ENCODE results near the gene HDAC4. TPM values are rescaled to one million over a fixed set of nuclear protein-coding genes. Genes with fewer than 3 reads are reported as not detected.

HDAC4 gene
- total and polyA plus RNA-seq, 2 of the 4 experiments (the other 2 are of a cell fraction) = 4.1 to 7.2 TPM

DNA sequence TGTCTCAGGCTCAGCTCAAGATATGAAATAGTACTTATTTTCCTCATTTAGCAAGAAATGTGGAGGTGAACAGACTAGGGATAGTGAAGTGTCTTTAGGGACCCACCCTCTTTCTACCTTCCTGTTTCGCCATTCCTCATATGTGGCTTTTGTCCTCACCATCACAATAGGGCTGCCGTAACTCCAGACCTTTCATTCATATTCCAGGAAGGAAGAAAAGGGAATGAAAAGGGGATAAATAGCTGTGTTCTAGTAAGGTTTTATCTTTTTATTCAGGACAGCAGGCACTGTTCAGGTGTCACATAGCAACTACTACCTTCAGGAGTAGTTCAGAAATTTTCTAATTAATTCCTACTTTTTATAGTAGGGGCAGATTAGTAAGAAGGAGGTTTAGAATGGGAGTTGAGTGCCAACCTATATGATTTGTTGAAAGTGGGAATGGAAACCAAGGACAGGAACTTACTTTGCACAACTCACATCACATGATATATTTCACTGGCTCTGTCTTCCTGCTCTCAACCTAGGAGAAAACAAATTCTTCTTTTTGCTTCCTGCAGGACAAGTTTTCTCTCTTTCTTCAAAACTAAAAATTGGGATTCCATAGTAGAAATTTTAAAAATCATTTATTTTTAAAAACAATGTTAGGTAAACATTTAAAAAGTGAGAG lies 36.0 kb upstream of the HDAC4 start:
- Histone ChIP-seq H2AFZ (replicated peaks; ENCODE audit: low read length, poor library complexity) (no peak overlapping the region), H4K8ac (ENCODE audit: low read depth in 2 of 2, low read length in 2 of 2) (no peak overlapping the region), H3K4me1 (ENCODE audit: control insufficient read depth, insufficient read depth, low read length) (no peaks in the 10 kb centered on the region), H3K14ac (replicated peaks; ENCODE audit: low read depth, low read length) (no peak overlapping the region), H2BK20ac (ENCODE audit: low read depth, low read length) (no peak overlapping the region), H2BK5ac (ENCODE audit: low read depth, low read length, poor library complexity, severe bottlenecking) (no peak overlapping the region), H3K4me2 (ENCODE audit: low read depth, low read length) (no peak overlapping the region), H2BK15ac (ENCODE audit: low read depth, low read length) (no peak overlapping the region), H3K9ac (ENCODE audit: low read depth, low read length) (no peak overlapping the region), H3K9me3 (ENCODE audit: control insufficient read depth, insufficient read depth, low read length) (peaks cover 2% of the 10 kb centered on the region; the same call in 1 of the 2 replicates), H3K27me3 (ENCODE audit: control insufficient read depth, insufficient read depth, low read length) (peaks cover 21% of the 10 kb centered on the region), H3K56ac (ENCODE audit: extremely low read depth, insufficient read depth, low read length) (no peak overlapping the region), H3K27ac (ENCODE audit: insufficient read depth, low read length) (no peak overlapping the region), H3K79me1 (ENCODE audit: low read depth in 1 of 2, low read length in 2 of 2) (no peaks in the 10 kb centered on the region), H4K91ac (ENCODE audit: insufficient read depth, low read depth, low read length) (no peak overlapping the region), H3K9me1 (ENCODE audit: insufficient read depth, low read length) (no peaks in the 10 kb centered on the region), H3K4ac (ENCODE audit: low read depth, low read length) (no peak overlapping the region), H3K4me3 (ENCODE audit: insufficient read depth, low read depth, low read length) (no peak overlapping the region), H4K20me1 (ENCODE audit: insufficient read depth, low read length) (no peaks in the 10 kb centered on the region), H3K18ac (ENCODE audit: low read depth, low read length) (no peak overlapping the region), H2AK9ac (replicated peaks; ENCODE audit: low read depth, low read length, poor library complexity) (no peak overlapping the region), H3K36me3 (ENCODE audit: control insufficient read depth, insufficient read depth, low read length) (no peaks in the 10 kb centered on the region), H2BK120ac (ENCODE audit: low read depth, low read length) (no peak overlapping the region), H2AK5ac (ENCODE audit: low read depth, low read length) (no peak overlapping the region), H3K23ac (ENCODE audit: low read depth, low read length) (no peak overlapping the region), H4K5ac (ENCODE audit: low read depth, low read length) (no peak overlapping the region)
- ChIA-PET POLR2A (ENCODE audit: unreplicated experiment) (no interaction called here), CTCF (no interaction called here)
- no CpG with 5 or more reads among the region's 2 CpGs for WGBS, 2 experiments (ENCODE audit: extremely low coverage in 2 of 2, insufficient read length in 1 of 2)
- TF ChIP-seq CHD1 (IDR thresholded peaks at IDR 0.05; ENCODE audit: low read depth, low read length) = no peak
- no TSS peak for BruUV-seq (replicated peaks)
- in situ Hi-C loops (cut with MboI; ENCODE audit: low sequenced_read_pairs) (no loop called here), dilution Hi-C loops (cut with HindIII; ENCODE audit: low sequenced_read_pairs, unreplicated experiment) (no loop called here), intact Hi-C loops (cut with micrococcal nuclease) (no loop called here)
- DNase-seq = no peak
- no peak for ATAC-seq (ENCODE audit: low read depth)

All from IMR-90 (cell line).